HepG2 (cell line): ENCODE measurements around the gene CYP2W1. TPM values are rescaled to one million over a fixed set of nuclear protein-coding genes. Genes with fewer than 3 reads are reported as not detected.

ENCODE experiments used
- AGO1 ChIP-seq: fragments of 200-400 bp; formaldehyde crosslinking; IDR thresholded peaks from 2 replicates; pipeline ENCODE4 v1.6.1; 2017; ENCODE audit warnings: mild to moderate bottlenecking, low read depth, low read length, moderate library complexity; ENCODE audit not compliant: poor library complexity, severe bottlenecking
- BCLAF1 ChIP-seq: fragments of 450-650 bp; IDR thresholded peaks from 2 replicates; pipeline ENCODE4 v1.6.1; 2017; ENCODE audit warnings: mild to moderate bottlenecking
- FOSL1 ChIP-seq: sonication (generic); formaldehyde crosslinking; IDR thresholded peaks from 2 replicates; pipeline ENCODE4 v1.9.0; 2021; ENCODE audit warnings: missing genetic modification reagents, borderline replicate concordance
- FOXA3 ChIP-seq: IDR thresholded peaks from 2 replicates; pipeline ENCODE4 v1.6.1; 2016; ENCODE audit warnings: missing genetic modification reagents, missing compliant biosample characterization
- HNF1B ChIP-seq: sonication (generic); formaldehyde crosslinking; IDR thresholded peaks from 2 replicates; pipeline ENCODE4 v1.5.1; 2020; ENCODE audit warnings: mild to moderate bottlenecking, moderate library complexity, missing genetic modification reagents
- HNF4A ChIP-seq: sonication (generic); formaldehyde crosslinking; IDR thresholded peaks from 2 replicates; pipeline ENCODE4 v1.4.0; 2020; ENCODE audit warnings: missing genetic modification reagents
- ISX ChIP-seq: sonication (generic); formaldehyde crosslinking; conservative IDR thresholded peaks from 2 replicates; pipeline ENCODE4 v1.5.0; 2020; ENCODE audit warnings: missing genetic modification reagents
- MIER3 ChIP-seq: IDR thresholded peaks from 2 replicates; pipeline ENCODE4 v1.6.1; 2016; ENCODE audit warnings: missing compliant biosample characterization, borderline replicate concordance
- MTA1 ChIP-seq: sonication (generic); formaldehyde crosslinking; IDR thresholded peaks from 2 replicates; pipeline ENCODE4 v1.4.0; 2020; ENCODE audit warnings: missing genetic modification reagents, mild to moderate bottlenecking, borderline replicate concordance
- NKX3-1 ChIP-seq: sonication (generic); formaldehyde crosslinking; IDR thresholded peaks from 2 replicates; pipeline ENCODE4 v1.5.0; 2020; ENCODE audit warnings: missing genetic modification reagents
- POLR2AphosphoS5 ChIP-seq: IDR thresholded peaks from 2 replicates; pipeline ENCODE4 v1.6.1; 2012; ENCODE audit warnings: low read depth, low read length
- PREB ChIP-seq: sonication (generic); formaldehyde crosslinking; IDR thresholded peaks from 2 replicates; pipeline ENCODE4 v1.4.0; 2020; ENCODE audit warnings: missing genetic modification reagents
- RCOR2 ChIP-seq: IDR thresholded peaks from 2 replicates; pipeline ENCODE4 v1.6.1; 2016; ENCODE audit warnings: missing biosample characterization, missing genetic modification reagents
- ZFAT ChIP-seq: sonication (generic); formaldehyde crosslinking; conservative IDR thresholded peaks from 2 replicates; pipeline ENCODE4 v1.8.1; 2023; ENCODE audit warnings: missing genetic modification reagents, inconsistent platforms
- ZGPAT ChIP-seq: IDR thresholded peaks from 2 replicates; pipeline ENCODE4 v1.6.1; 2016; ENCODE audit warnings: mild to moderate bottlenecking
- ZIK1 ChIP-seq: sonication (generic); formaldehyde crosslinking; IDR thresholded peaks from 2 replicates; pipeline ENCODE4 v1.5.0; 2020; ENCODE audit warnings: mild to moderate bottlenecking, low read depth, missing genetic modification reagents, borderline replicate concordance
- ZNF160 ChIP-seq: sonication (generic); formaldehyde crosslinking; IDR thresholded peaks from 2 replicates; pipeline ENCODE4 v1.8.0; 2022; ENCODE audit warnings: mild to moderate bottlenecking, inconsistent platforms, missing genetic modification reagents
- ZNF251 ChIP-seq: sonication (generic); formaldehyde crosslinking; IDR thresholded peaks from 2 replicates; pipeline ENCODE4 v1.9.0; 2021; ENCODE audit warnings: mild to moderate bottlenecking, missing genetic modification reagents
- ZNF567 ChIP-seq: sonication (generic); formaldehyde crosslinking; IDR thresholded peaks from 2 replicates; pipeline ENCODE4 v1.8.1; 2023; ENCODE audit warnings: mild to moderate bottlenecking, missing genetic modification reagents, borderline replicate concordance
- ZNF574 ChIP-seq: sonication (generic); formaldehyde crosslinking; IDR thresholded peaks from 2 replicates; pipeline ENCODE4 v1.4.0; 2020; ENCODE audit warnings: missing genetic modification reagents
- polyA plus RNA-seq, 8 experiments: library from polyadenylated mRNA; depleted of rRNA in 3 of 8; stranded (reverse) in 7 of 8; unstranded in 1 of 8; fragments of >200 nt; fragmentation: Illumina TruSeq in 4 of 8; extraction: Trizol in 4 of 8; gene quantifications; 2 replicates each; pipeline versions ENCODE4 v1.2.1 to v1.2.3, GENCODE V29; 2011 to 2016; ENCODE audit warnings: low read depth in 4 of 8, missing spikeins in 1 of 8, mixed read lengths in 1 of 8; ENCODE audit not compliant: insufficient read depth in 1 of 8
- total RNA-seq, 5 experiments: library from RNA; depleted of rRNA; stranded (reverse); fragments of >200 nt; fragmentation: Illumina TruSeq; extraction: Trizol; gene quantifications; 2 replicates each; pipeline ENCODE4 v1.2.3, GENCODE V29; 2016; ENCODE audit warnings: low read depth in 1 of 5

CYP2W1 gene
- total and polyA plus RNA-seq, 2 of the 13 experiments (the other 11 are each of a cell fraction or from before 2014, with no cell fraction given), result 19.5 to 31.7 TPM

- no peak for TF ChIP-seq ZNF574 (CRISPR knock-in tag)
- no peak for TF ChIP-seq BCLAF1
- TF ChIP-seq ZNF160 (CRISPR knock-in tag), result no peak
- TF ChIP-seq MIER3 (CRISPR knock-in tag), result no peak
- no peak for TF ChIP-seq HNF1B (CRISPR knock-in tag)
- peak; percentile 86 for TF ChIP-seq POLR2AphosphoS5
- no peak; the same call in 1 of the 2 replicates for TF ChIP-seq NKX3-1
- no peak for TF ChIP-seq AGO1
- no peak for TF ChIP-seq FOXA3 (CRISPR knock-in tag)
- TF ChIP-seq FOSL1 (CRISPR knock-in tag), result no peak
- TF ChIP-seq ZIK1, result peak; percentile 59; the same call in 1 of the 2 replicates
- TF ChIP-seq ISX, result no peak
- no peak for TF ChIP-seq PREB (CRISPR knock-in tag)
- no peak for TF ChIP-seq ZNF251 (CRISPR knock-in tag)
- TF ChIP-seq HNF4A (CRISPR knock-in tag), result peak; percentile 49
- TF ChIP-seq ZGPAT, result no peak
- TF ChIP-seq RCOR2, result no peak
- TF ChIP-seq MTA1 (CRISPR knock-in tag), result no peak
- no peak for TF ChIP-seq ZNF567 (CRISPR knock-in tag)
- no peak for TF ChIP-seq ZFAT (CRISPR knock-in tag)
These were observed 7.1 kb upstream of the CYP2W1 start (continued) for GRCh38 chr7:975702-976473.
